ENCODE results near the gene DDX25.
A peak's percentile ranks its signal among the peaks of the same experiment; 100 is the strongest.

Gene DDX25

DNA sequence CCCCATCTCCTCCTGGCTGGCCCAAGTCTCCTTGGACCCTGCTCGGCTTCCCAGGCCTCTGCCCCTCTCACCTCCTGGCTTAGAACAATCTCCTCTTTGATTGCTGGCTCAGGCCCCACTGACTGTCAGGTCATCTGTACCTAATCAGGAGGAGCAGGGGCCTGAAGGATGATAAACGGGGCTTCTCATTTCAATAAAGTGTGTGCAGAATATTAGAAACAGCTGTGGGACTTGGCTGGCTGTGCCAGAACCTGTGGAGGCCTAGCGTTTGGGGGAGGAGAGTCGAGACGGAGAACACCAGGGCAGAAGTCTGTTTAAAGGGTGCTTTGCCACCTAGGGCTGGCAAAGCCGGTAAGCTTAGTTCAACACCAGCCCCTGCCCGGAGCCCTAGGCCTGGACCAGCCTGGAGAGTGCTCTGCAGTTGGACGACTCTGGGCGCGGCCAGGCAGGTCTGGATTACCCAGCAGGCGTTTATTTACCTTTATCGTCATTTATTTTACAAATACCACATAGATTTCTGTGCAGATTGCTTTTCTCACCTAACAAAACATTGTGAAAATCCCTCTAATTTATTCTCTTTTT is 31.4 kb downstream of the DDX25 start:
- DNase-seq (ENCODE audit: low read depth in 2 of 2): no peak

DNA sequence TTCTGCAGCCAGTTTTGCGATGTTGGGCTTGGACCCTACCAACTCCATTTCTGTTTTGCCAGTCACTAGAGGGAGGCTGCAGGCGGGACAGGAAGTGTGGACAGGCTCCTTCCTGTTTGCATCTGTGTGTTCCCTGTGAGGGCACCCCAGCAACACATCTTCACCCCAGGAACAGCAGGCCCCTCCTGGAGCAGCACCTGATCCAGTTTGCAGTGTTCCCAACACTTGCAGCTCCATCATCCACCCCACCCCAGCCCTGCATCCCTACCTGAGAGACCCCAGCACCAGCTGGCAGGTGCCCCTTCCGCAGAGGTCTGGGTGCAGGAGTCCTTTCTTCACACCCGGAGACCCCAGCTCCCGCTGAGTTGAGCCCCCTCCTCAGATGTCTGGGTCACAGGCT is 34.1 kb downstream of the DDX25 start:
- DNase-seq (ENCODE audit: low read depth in 2 of 2): no peak

DNA sequence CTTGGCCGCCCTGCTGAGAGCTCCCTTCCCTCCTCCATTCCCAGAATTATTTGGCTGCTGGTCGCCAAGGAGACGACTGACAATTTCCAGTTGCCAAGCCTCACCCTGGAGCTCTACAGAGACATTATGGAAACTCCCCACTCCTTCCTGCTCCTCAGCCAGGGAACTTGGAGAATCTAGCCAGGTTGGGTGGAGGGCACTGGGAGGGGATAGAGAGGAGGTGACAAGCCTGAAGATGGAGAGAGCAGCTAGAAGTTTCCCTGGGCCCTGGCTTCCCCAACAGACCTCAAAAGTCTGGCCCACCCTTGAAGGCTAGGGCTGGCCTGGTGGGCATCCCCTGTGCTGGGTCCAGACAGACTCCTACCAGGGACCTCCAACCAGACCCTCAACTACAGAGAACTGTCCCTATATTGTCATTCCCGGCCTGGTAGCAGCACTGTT is 34.8 kb downstream of the DDX25 start:
- DNase-seq (ENCODE audit: low read depth in 2 of 2): no peak

DNA sequence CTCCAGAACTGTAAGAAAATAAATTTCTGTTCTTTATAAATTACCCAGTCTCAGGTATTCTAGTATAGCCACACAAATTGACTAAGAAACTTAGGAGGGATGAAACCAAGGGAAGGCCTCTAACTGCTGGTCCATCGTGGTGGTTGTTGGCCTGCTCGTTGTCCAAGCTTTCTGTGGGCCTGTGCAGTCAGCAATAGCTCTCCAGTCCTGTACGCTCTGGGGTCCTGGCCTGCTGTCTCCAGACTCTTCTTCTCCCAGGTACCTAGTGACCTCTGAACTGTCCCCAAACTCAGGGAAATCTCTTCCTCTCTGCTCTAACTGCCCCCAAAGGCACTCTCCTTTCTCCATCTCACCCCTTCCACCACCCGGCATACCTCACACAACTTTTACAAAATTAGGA is 35.8 kb downstream of the DDX25 start:
- no peak for DNase-seq (ENCODE audit: low read depth in 2 of 2)

DNA sequence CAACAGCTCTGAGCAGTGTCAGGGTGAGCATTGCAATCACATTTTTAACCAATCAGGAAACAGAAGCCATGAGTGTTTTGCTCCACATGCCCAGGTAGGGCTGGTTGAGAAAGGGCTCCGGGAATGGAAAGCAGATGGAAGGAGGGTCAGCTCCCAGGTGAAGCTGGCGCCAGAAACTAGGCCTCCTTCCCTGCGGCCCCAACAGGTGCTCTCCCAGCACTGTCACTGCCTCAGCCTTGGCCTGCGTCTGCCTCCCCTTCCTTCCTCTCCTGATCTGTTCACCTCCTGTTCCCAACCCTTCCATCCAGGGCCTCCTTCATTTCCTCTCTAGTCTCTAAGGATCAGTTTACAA is 36.9 kb downstream of the DDX25 start:
- DNase-seq (ENCODE audit: low read depth in 2 of 2): no peak

DNA sequence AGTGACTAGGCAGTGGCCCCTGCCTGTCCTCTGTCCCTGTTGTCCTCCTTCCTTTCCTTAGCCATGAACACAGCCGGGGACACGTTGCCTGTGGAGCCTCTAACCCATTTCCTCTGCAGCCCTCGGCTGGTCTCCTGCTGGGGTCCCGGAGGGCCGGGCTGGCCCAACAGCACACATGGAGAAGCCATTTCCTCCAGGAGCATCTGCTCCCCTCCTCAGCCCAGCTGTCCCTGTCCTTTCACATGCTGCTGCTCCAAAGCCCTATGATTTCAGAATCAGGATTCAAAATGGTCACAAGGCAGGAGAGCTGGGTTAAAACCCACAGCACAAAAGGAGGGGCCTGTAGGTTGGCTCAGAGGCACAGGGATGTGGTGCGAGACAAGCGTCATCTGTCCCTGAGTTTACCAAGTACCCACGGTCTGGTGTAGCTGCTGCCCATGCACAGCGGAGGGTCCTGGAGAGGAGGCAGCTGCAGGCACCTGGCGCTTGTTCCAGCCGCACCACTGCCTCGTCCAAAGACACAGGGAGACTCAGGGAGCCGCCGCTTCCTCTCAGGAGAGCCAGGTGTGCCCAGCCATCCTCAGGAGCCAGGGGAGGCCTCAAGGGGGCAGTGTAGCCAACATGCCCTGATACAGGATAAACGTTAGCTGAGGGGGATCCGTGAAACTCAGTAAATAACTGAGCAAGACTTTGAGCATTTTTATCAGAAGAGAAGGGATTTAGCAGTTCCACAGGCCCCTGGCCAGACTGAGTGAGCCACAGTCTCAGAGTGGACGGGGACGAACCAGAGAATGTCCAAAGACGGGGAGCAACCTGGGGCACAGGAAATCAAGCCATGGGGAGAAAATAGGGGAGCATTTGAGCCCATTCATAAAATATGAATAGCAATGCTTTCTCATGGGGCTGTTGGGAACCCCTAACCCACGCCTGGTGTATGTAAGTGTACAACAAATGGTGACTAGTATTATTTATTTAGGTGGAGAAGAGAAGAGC is 37.6 kb downstream of the DDX25 start:
- peak in 1 of 2 donors; percentile 26 for DNase-seq (ENCODE audit: low read depth in 2 of 2)

DNA sequence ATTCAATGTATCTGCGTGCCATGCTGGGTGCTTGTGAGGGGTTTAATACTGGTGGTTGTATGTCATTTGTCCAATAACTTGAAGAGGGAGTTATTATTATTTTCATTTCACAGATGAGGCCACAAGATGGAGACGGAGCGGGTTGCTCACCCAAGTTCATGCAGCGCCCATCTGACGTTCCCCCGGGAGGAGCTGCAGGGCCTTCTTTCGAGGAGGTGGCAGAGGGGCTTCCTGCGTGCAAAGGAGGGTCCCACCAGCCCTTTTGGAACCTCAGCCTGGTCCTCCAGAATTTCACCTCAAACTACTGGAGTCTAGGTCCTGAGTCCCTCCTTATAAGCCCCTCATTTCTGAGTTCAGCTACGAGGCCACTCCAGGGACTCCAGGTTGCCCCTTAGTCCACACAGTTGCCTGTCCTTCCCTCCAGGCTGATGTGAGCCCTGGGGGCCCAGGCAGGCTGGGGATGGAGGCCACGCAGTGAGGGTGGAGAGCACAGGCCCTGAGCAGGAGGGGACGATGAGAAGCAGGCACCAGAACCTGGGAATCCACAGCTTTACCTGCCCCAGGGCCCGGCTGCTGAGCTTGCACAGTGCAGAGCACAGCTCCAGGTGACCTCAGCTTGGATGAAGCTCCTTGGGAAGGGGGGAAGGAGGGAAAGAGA is 38.6 kb downstream of the DDX25 start:
- DNase-seq (ENCODE audit: low read depth in 2 of 2): no peak

DNA sequence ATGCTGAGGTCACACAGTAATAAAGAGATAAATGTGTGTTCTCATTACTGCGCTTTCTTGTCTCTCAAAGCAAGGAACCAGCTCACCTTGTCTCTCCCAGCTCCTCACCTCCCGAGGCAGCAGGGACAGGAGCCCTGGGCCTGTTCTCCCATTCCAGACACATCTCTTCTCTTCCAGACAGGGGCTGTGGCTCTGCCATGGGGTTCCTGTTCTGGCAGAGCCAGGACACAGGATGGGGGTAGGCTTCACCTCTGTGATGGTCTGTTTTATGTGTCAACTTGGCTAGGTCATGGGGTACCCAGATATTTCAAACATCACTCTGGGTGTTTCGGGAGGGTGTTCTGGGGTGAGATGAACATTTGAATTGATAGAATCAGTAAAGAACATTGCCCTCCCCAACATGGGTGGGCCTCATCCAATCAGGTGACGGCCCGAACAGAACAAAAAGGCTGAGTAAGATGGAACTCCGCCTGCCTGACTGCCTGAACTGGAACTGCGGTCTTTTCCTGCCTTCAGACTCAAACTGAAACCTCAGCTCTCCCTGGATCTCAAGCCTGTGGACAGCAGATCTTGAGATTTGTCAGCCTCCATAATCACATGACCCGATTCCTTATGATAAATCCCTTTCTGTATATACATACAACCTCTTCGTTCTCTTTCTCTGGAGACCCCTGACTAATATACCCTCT is 39.5 kb downstream of the DDX25 start:
- DNase-seq (ENCODE audit: low read depth in 2 of 2): no peak

DNA sequence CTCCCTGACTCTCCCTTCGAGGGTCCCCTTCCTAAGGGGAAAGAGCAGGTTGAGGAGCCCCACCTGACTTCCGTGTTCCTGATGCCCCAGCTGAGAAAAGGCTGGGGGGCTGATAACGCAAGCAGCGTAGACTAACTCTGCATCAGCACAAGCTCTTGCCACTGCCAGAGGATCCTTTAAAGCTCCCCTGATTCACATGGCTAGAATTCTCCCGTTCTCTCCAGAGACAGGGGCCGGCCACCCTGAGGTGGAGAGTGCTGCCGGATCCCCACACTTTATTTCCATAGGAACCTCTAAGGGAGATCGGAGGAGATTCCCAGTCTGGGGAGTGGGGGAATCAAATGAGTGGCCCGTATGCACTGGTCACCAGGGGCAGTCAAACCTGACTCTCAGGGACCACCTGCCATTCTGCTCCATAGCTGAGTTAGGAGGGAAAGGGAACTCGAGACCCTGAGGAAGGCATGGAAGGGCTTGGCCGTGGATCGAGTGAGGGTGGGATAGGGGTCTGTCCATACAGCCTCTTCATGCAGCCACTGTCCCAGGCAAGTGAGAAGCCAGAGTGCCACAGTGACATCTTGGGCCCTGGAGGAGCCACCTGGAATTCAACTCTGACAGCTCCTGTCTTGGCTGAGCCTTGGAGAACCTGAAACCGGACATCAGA is 40.2 kb downstream of the DDX25 start:
- no peak for DNase-seq (ENCODE audit: low read depth in 2 of 2)

DNA sequence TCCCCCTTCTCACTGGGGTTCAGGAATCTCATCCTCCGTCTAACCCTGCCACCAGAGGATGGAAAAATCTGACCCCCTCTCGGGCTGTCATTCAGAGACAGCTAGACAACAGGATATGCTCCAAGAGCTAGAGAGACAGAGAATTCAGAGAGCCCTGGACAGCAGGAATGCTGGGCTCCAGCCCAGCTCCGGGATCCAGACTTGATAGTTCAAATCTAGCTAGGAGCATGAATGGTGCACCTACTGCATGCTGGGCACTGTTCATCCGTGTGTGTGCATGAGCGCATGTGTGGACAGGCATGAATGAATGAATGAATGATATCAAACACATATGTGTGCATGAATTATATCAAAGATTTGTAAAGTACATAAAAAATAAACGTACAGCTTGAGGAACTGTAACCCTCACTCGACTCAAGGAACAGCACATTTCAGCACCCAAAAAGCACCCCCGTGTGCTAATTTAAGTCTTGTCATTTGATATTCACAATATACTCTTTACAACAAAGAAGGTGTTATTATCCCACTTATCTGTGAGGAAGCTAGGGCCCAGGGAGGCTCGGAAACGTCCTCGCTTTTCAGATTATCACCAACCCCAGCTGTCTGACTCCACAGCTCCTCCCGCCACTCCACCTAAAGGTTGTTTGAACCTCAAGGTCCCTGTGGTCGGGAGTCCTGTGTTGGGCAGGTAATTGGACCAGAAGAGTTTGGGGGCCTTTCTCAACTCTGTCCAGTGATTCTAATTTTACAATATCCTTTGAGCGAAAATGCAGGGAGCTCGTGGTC is 40.9 kb downstream of the DDX25 start:
- DNase-seq (ENCODE audit: low read depth in 2 of 2): no peak

DNA sequence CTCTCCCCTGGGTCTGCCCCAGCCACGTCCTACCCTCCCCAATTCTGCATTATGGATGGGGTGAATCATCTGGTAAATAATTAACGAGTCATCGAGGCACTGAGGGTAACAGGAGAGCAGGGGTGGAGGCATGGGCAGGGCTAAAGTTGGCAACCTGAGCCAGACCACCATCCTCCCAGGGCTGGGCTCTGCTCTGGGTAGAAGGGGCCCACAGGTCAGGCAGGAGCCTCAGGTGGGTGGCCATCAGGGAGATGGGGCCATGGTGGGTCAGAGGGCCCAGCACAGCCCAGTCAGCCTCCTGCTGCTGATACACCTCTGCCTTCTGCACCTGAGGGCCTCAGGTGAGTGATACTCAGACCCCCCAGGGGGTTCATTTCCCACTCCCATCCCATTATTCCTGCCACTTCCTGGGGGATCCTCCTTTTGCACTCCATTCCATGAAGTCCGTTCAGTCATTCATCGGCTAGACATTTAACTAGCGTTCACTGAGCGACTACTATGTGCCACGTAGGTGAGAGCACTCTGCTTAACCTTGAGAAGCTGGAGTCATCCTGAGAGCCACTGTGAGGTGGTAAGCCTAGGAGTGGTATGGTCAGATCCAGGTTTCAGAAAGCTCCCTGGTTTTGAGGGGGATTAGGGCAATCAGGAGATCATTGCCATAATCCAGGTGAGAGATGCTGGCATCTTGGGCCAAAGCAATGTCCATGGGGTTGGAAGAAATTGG is 41.7 kb downstream of the DDX25 start, which contains the start of gene VSIG10L2:
Gene VSIG10L2 (plus strand): TSS at position 248 of the 724 bp plus-strand sequence. CDS start 12 bp downstream, at position 260.
- DNase-seq (ENCODE audit: low read depth in 2 of 2): no peak

DNA sequence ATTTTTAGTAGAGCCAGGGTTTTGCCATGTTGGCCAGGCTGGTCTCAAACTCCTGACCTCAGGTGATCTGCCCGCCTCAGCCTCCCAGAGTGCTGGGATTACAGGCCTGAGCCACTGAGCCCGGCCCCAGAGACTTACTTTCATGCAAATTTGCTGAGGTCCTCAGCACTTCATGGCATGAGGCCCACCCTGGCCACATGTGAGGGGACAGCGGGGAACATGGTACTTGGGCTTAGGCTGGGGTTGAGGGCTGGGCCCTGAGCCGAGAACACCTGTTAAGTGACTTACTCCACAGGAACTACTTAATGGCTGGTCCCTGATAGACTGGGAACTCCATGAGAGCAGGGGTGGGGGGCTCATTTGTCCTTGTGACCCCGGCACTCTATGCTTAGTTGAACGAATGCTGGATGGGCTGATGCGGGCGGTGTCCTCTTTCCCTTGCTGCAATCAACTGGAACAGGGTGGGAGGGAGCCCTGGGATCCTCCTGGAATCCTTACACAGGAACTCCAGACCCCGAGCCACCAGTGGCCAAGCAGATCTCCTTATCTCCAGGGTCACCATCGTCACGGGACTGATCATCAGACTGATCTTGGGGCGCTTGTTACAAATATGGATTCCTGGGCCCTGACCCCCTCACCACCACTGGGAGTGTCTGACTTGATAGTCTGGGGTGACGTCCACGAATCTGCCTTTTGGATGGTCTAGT is 42.6 kb downstream of the DDX25 start:
- no peak for DNase-seq (ENCODE audit: low read depth in 2 of 2)

DNA sequence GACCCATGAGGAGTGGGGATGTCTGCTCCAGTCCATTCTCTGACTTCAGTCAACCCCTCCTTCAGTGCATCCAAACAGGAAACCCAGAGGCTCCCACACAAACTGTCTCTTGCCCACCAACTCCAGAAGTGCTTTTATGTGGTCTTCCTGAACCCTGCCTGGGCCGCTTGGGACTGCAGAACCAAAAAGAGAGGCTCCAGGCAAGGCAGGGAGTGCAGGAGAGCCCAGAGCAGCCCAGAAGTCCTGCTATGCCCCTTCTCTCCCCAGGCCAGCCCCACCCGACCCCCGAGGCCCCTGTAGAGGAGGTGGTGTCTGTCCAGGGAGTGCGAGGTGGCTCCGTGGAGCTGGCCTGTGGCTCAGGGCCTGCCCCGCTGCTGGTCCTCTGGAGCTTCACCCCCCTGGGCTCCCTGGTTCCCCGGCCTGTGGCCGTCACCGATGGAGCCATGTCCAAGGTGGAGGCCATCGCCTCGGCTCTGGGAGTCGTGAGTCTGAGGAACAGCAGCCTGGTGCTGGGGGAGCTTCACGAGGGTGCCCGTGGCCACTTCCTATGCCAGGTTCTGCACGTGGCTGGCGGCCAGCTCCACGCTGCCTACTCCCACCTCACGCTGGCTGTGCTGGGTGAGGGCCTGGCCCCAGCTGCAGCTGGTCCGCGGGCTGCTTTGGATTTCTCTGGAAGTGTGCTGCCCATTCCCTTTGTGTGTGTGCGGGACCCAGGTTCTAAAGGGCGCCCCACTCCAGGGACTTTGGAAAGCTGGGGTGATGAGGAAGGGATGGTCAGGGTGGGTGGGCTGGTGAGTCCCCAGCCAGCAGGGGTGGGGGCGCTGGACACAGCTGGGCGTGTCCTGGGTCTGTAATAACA is 43.3 kb downstream of the DDX25 start:
- DNase-seq (ENCODE audit: low read depth in 2 of 2): no peak

DNA sequence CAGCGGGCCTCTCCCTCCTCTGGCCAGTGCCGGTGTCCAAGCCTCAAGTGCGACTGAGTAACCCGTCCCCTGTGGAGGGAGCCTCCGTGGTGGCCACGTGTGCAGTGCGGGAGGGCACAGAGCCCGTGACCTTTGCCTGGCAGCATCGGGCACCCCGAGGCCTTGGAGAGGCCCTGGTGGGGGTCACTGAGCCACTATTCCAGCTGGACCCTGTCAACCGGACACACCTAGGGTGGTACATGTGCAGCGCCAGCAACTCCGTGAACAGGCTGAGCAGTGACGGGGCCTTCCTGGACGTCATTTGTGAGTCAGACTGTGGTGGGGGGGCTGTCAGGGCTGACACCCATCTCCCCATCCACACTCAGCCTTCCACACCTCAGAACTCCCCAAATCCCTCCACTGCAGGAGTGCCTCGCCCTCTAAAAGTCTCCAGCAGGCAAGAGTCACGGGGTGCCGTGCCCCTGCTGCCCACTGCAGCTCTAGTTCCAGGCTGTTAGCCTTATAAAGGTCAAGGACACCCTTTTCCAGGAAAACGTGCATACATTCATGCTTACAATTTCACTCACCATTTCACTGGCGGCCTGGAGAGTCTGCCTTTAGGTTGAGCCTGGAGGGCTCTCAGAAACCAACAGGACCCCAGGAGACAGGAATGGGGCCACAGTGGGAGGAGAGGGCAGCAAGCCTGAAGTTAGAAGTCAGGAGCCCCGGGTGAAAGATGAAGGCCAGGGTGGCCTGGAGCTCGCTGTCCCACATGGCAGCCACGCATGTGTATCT is 44.2 kb downstream of the DDX25 start:
- DNase-seq (ENCODE audit: low read depth in 2 of 2): no peak

DNA sequence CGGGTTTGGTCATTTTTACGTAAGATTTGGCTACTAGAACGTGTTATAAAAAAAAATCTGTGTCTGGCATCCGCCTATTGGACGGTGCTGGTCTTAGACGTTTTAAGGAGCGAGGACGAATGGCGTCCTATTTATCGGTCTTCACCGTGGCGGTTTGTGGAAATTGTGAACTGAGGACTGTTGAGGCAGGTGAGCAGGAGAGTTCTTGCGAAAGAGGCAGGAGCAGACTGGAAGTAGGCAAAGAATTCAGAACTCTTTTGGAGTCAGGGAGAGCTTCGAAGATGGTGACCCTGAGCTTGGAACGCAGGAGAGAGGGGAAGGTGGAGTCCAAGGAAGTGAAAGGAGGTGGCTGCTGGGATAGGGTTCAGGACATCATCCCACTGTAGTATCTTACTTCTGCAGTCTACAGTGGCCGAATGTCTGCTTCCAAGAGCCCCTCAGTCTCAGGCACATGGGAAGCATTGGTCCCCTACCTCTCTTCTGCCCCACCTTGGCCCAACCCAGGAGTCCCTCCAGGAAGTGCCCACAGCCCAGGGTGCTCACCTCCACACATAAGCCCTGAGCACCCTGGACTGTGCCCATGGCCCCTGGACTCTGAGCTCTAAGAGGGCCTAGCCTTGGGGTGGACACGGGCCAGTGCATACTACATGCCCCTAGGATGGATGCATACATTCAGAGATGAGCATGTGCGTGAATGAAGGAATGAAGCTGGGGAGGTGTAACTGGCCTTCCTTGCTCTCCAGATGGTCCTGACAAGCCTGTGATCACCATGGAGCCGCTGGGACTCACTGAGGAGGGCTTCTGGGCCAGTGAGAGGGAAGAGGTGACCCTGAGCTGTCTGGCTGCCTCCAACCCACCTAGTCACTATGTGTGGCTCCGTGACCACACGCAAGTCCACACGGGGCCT is 45.2 kb downstream of the DDX25 start:
- DNase-seq (ENCODE audit: low read depth in 2 of 2): no peak

DNA sequence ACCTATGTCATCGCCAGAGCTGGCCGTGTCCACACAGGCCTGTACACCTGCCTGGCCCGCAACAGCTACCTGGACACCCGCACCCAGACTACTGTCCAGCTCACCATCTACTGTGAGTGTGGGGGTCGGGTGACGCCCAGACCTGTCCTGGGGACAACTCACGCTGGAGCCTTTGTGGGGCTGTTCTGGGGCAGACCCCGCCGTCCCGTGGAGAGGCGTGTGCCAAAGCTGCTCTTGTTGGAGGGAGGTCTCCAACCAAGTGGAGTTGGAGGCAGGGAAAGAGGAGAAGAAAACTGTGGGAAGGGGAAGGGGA is 45.8 kb downstream of the DDX25 start:
- no peak for DNase-seq (ENCODE audit: low read depth in 2 of 2)
